Liver (tissue), 9 donors: ENCODE measurements around the gene GCGR. TPM values are rescaled to one million over a fixed set of nuclear protein-coding genes. Genes with fewer than 3 reads are reported as not detected.

Experiments used
- DNase-seq: peaks from one replicate; pipeline ENCODE4 v3.0.0-alpha.2; 2017; ENCODE audit warnings: low spot score
- H3K27ac ChIP-seq, 2 donors: one replicate each; pipeline ENCODE4 v1.7.0; 2013; ENCODE audit warnings: inconsistent platforms in 2 of 2, low read length in 2 of 2, control low read depth in 1 of 2, low read depth in 1 of 2, mild to moderate bottlenecking in 1 of 2
- H3K27me3 ChIP-seq, 4 donors: one replicate each; pipeline versions ENCODE4 v1.6.1 to v1.7.0; 2013; ENCODE audit warnings: low read length in 3 of 4, inconsistent platforms in 1 of 4, mild to moderate bottlenecking in 1 of 4, moderate library complexity in 1 of 4; ENCODE audit not compliant: control insufficient read depth in 4 of 4, insufficient read depth in 4 of 4
- H3K36me3 ChIP-seq, 4 donors: one replicate each; pipeline versions ENCODE4 v1.6.1 to v1.7.0; 2013; ENCODE audit warnings: low read length in 3 of 4, mild to moderate bottlenecking in 3 of 4, low read depth in 1 of 4, moderate library complexity in 1 of 4; ENCODE audit not compliant: control insufficient read depth in 4 of 4, insufficient read depth in 3 of 4
- H3K4me1 ChIP-seq, 4 donors: one replicate each; pipeline versions ENCODE4 v1.6.1 to v1.7.0; 2013; ENCODE audit warnings: low read length in 3 of 4, mild to moderate bottlenecking in 3 of 4, moderate library complexity in 1 of 4; ENCODE audit not compliant: control insufficient read depth in 4 of 4, insufficient read depth in 4 of 4
- H3K4me3 ChIP-seq, 3 donors: one replicate each; pipeline versions ENCODE4 v1.6.1 to v1.7.0; 2013; ENCODE audit warnings: low read length in 3 of 3, control low read depth in 1 of 3, low read depth in 1 of 3, mild to moderate bottlenecking in 1 of 3
- H3K9ac ChIP-seq, 2 donors: one replicate each; pipeline ENCODE4 v1.7.0; 2013; ENCODE audit warnings: low read length in 2 of 2, mild to moderate bottlenecking in 2 of 2, moderate library complexity in 2 of 2, control low read depth in 1 of 2, low read depth in 1 of 2
- H3K9me3 ChIP-seq, 4 donors: one replicate each; pipeline versions ENCODE4 v1.6.1 to v1.7.0; 2013; ENCODE audit warnings: low read length in 3 of 4; ENCODE audit not compliant: control insufficient read depth in 4 of 4
- EGR1 ChIP-seq, 2 donors: IDR thresholded peaks; 2 replicates each; pipeline ENCODE4 v1.6.1; 2016 to 2018; ENCODE audit warnings: antibody characterized with exemption in 2 of 2, low read depth in 2 of 2
- FOXA1 ChIP-seq: IDR thresholded peaks from 2 replicates; pipeline ENCODE4 v1.6.1; 2016; ENCODE audit warnings: antibody characterized with exemption
- FOXA2 ChIP-seq: IDR thresholded peaks from 2 replicates; pipeline ENCODE4 v1.6.1; 2016; ENCODE audit warnings: antibody characterized with exemption
- GABPA ChIP-seq, 2 donors: IDR thresholded peaks in 1 of 2; conservative IDR thresholded peaks in 1 of 2; 2 replicates each; pipeline ENCODE4 v1.6.1; 2016; ENCODE audit warnings: antibody characterized with exemption in 2 of 2, mild to moderate bottlenecking in 1 of 2, moderate library complexity in 1 of 2
- HNF4A ChIP-seq, 2 donors: conservative IDR thresholded peaks; 2 replicates each; pipeline ENCODE4 v1.6.1; 2016; ENCODE audit warnings: antibody characterized with exemption in 2 of 2, mild to moderate bottlenecking in 2 of 2
- HNF4G ChIP-seq: IDR thresholded peaks from 2 replicates; pipeline ENCODE4 v1.6.1; 2016; ENCODE audit warnings: antibody characterized with exemption
- JUND ChIP-seq, 2 donors: IDR thresholded peaks; 2 replicates each; pipeline ENCODE4 v1.6.1; 2016; ENCODE audit warnings: antibody characterized with exemption in 2 of 2
- MAX ChIP-seq: IDR thresholded peaks from 2 replicates; pipeline ENCODE4 v1.6.1; 2016; ENCODE audit warnings: antibody characterized with exemption
- NR2F2 ChIP-seq: IDR thresholded peaks from 2 replicates; pipeline ENCODE4 v1.6.1; 2016; ENCODE audit warnings: antibody characterized with exemption
- RAD21 ChIP-seq, 2 donors: IDR thresholded peaks; 2 replicates each; pipeline ENCODE4 v1.6.1; 2016; ENCODE audit warnings: antibody characterized with exemption in 2 of 2, mild to moderate bottlenecking in 2 of 2
- RXRA ChIP-seq, 2 donors: IDR thresholded peaks; 2 replicates each; pipeline ENCODE4 v1.6.1; 2017 to 2018; ENCODE audit warnings: antibody characterized with exemption in 2 of 2, mild to moderate bottlenecking in 1 of 2
- SP1 ChIP-seq: IDR thresholded peaks from 2 replicates; pipeline ENCODE4 v1.6.1; 2018; ENCODE audit warnings: antibody characterized with exemption, mild to moderate bottlenecking
- TAF1 ChIP-seq: conservative IDR thresholded peaks from 2 replicates; pipeline ENCODE4 v1.6.1; 2016; ENCODE audit warnings: antibody characterized with exemption, mild to moderate bottlenecking
- YY1 ChIP-seq: IDR thresholded peaks from 2 replicates; pipeline ENCODE4 v1.6.1; 2016; ENCODE audit warnings: antibody characterized with exemption, mild to moderate bottlenecking
- WGBS: extraction: QIAGEN DNeasy Blood & Tissue Kit; methylation state at CpG from one replicate; pipeline ENCODE4 v1.1.7; 2013; 5-methylcytosine and 5-hydroxymethylcytosine counted together
- polyA plus RNA-seq, 2 donors: library from polyadenylated mRNA; stranded (reverse) in 1 of 2; unstranded in 1 of 2; fragments of 200-250 nt in 1 of 2; fragments of >200 nt in 1 of 2; fragmentation: Nextera tagmentation in 1 of 2; extraction: Ambion mirVana in 1 of 2; gene quantifications; one replicate each; pipeline versions ENCODE4 v1.2.1 to v1.2.3, GENCODE V29; 2013 to 2015
- total RNA-seq, 2 donors: library from RNA; depleted of rRNA; stranded (reverse); fragments of >200 nt; gene quantifications; one replicate each; pipeline ENCODE4 v1.2.3, GENCODE V29; 2014
- TF ChIP-seq, protein P1 (sequence below): IDR thresholded peaks from 2 replicates; pipeline ENCODE4 v1.6.1; 2016; ENCODE audit warnings: antibody characterized with exemption, mild to moderate bottlenecking
- TF ChIP-seq, protein P2 (sequence below): IDR thresholded peaks from 2 replicates; pipeline ENCODE4 v1.6.1; 2016; ENCODE audit warnings: antibody characterized with exemption
- TF ChIP-seq, protein P3 (sequence below): fragments of 150-350 bp; IDR thresholded peaks from 2 replicates; pipeline ENCODE4 v1.5.1; 2017; ENCODE audit warnings: improper control_type of control experiment, low read depth, low read length; ENCODE audit not compliant: missing input control
- TF ChIP-seq, protein P4 (sequence below): IDR thresholded peaks from 2 replicates; pipeline ENCODE4 v1.6.1; 2016; ENCODE audit warnings: antibody characterized with exemption
- donor health status: healthy.
- donor health status: healthy.
- donor health status: healthy.
- donor health status: healthy.
- donor health status: healthy.

The GCGR gene
- total and polyA plus RNA-seq, 4 donors = 20.7 to 72.0 (median 48.9) TPM

GRCh38 chr17:81833160-81833920 is 29.4 kb downstream of the GCGR start, which contains the start of gene MCRIP1:
MCRIP1 (minus strand) TSS chr17:81833291; CDS start chr17:81824506, 8,785 bp downstream.
- TF ChIP-seq FOXA1 (no peak), HNF4G (peak; percentile 84), RXRA (IDR thresholded peaks at IDR 0.05) (peak; percentile 79 to 87), GABPA (IDR thresholded peaks at IDR 0.05 in 1 of 2, conservative IDR thresholded peaks at IDR 0.05 in 1 of 2) (peak in 1 of 2 donors; percentile 79), YY1 (peak; percentile 63), JUND (IDR thresholded peaks at IDR 0.05) (no peak), MAX (no peak), SP1 (peak; percentile 81), FOXA2 (no peak), NR2F2 (no peak), HNF4A (conservative IDR thresholded peaks at IDR 0.05) (peak; percentile 88 to 95), TAF1 (no peak), RAD21 (IDR thresholded peaks at IDR 0.05) (peak in 1 of 2 donors; percentile 16), EGR1 (IDR thresholded peaks at IDR 0.05; ENCODE audit: low read depth in 2 of 2) (peak; percentile 55 to 77)
- TF ChIP-seq, protein P1, sequence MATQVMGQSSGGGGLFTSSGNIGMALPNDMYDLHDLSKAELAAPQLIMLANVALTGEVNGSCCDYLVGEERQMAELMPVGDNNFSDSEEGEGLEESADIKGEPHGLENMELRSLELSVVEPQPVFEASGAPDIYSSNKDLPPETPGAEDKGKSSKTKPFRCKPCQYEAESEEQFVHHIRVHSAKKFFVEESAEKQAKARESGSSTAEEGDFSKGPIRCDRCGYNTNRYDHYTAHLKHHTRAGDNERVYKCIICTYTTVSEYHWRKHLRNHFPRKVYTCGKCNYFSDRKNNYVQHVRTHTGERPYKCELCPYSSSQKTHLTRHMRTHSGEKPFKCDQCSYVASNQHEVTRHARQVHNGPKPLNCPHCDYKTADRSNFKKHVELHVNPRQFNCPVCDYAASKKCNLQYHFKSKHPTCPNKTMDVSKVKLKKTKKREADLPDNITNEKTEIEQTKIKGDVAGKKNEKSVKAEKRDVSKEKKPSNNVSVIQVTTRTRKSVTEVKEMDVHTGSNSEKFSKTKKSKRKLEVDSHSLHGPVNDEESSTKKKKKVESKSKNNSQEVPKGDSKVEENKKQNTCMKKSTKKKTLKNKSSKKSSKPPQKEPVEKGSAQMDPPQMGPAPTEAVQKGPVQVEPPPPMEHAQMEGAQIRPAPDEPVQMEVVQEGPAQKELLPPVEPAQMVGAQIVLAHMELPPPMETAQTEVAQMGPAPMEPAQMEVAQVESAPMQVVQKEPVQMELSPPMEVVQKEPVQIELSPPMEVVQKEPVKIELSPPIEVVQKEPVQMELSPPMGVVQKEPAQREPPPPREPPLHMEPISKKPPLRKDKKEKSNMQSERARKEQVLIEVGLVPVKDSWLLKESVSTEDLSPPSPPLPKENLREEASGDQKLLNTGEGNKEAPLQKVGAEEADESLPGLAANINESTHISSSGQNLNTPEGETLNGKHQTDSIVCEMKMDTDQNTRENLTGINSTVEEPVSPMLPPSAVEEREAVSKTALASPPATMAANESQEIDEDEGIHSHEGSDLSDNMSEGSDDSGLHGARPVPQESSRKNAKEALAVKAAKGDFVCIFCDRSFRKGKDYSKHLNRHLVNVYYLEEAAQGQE = no peak
- TF ChIP-seq, protein P2, sequence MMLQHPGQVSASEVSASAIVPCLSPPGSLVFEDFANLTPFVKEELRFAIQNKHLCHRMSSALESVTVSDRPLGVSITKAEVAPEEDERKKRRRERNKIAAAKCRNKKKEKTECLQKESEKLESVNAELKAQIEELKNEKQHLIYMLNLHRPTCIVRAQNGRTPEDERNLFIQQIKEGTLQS = no peak
- TF ChIP-seq, protein P3, sequence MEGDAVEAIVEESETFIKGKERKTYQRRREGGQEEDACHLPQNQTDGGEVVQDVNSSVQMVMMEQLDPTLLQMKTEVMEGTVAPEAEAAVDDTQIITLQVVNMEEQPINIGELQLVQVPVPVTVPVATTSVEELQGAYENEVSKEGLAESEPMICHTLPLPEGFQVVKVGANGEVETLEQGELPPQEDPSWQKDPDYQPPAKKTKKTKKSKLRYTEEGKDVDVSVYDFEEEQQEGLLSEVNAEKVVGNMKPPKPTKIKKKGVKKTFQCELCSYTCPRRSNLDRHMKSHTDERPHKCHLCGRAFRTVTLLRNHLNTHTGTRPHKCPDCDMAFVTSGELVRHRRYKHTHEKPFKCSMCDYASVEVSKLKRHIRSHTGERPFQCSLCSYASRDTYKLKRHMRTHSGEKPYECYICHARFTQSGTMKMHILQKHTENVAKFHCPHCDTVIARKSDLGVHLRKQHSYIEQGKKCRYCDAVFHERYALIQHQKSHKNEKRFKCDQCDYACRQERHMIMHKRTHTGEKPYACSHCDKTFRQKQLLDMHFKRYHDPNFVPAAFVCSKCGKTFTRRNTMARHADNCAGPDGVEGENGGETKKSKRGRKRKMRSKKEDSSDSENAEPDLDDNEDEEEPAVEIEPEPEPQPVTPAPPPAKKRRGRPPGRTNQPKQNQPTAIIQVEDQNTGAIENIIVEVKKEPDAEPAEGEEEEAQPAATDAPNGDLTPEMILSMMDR = no peak
- TF ChIP-seq, protein P4, sequence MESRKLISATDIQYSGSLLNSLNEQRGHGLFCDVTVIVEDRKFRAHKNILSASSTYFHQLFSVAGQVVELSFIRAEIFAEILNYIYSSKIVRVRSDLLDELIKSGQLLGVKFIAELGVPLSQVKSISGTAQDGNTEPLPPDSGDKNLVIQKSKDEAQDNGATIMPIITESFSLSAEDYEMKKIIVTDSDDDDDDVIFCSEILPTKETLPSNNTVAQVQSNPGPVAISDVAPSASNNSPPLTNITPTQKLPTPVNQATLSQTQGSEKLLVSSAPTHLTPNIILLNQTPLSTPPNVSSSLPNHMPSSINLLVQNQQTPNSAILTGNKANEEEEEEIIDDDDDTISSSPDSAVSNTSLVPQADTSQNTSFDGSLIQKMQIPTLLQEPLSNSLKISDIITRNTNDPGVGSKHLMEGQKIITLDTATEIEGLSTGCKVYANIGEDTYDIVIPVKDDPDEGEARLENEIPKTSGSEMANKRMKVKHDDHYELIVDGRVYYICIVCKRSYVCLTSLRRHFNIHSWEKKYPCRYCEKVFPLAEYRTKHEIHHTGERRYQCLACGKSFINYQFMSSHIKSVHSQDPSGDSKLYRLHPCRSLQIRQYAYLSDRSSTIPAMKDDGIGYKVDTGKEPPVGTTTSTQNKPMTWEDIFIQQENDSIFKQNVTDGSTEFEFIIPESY = no peak
- peaks cover 9 to 33% (median 21%) of the 10 kb centered on the region in 4 donors for H3K4me1 ChIP-seq
- no peaks in the 10 kb centered on the region for H3K36me3 ChIP-seq
- H3K9ac ChIP-seq = peak within 1 kb of the TSS; percentile 80 to 82
- H3K9me3 ChIP-seq = no peaks in the 10 kb centered on the region
- under 1% methylated on average over 76 of the region's 76 CpGs for WGBS
- DNase-seq = peak; percentile 94
- no peaks in the 10 kb centered on the region for H3K27me3 ChIP-seq
- peak within 1 kb of the TSS; percentile 59 to 80 (median 71) for H3K4me3 ChIP-seq
- peak within 1 kb of the TSS; percentile 91 to 94 for H3K27ac ChIP-seq
